Measurements from ENCODE around the gene CACNA2D4.

CACNA2D4 gene

GRCh38 chr12:1767407-1768090, 150.9 kb downstream of the CACNA2D4 start:
- no peak overlapping the region for H3K4me3 ChIP-seq (ENCODE audit: low read depth, low read length)
- no peak for DNase-seq (ENCODE audit: low read depth)
- in situ Hi-C loops (cut with HindIII; ENCODE audit: low sequenced_read_pairs) = no loop called here
- no peak for TF ChIP-seq CTCF (IDR thresholded peaks at IDR 0.05; ENCODE audit: low read depth, low read length, missing control alignments)

GRCh38 chr12:1766110-1766509, 152.3 kb downstream of the CACNA2D4 start:
- TF ChIP-seq CTCF (IDR thresholded peaks at IDR 0.05; ENCODE audit: low read depth, low read length, missing control alignments) = no peak
- DNase-seq (ENCODE audit: low read depth) = no peak
- in situ Hi-C loops (cut with HindIII; ENCODE audit: low sequenced_read_pairs) = no loop called here
- H3K4me3 ChIP-seq (ENCODE audit: low read depth, low read length) = no peak overlapping the region

GRCh38 chr12:1763153-1763552, 155.3 kb downstream of the CACNA2D4 start:
- no peak for TF ChIP-seq CTCF (IDR thresholded peaks at IDR 0.05; ENCODE audit: low read depth, low read length, missing control alignments)
- no peak overlapping the region for H3K4me3 ChIP-seq (ENCODE audit: low read depth, low read length)
- DNase-seq (ENCODE audit: low read depth) = no peak
- in situ Hi-C loops (cut with HindIII; ENCODE audit: low sequenced_read_pairs) = no loop called here

GRCh38 chr12:1761857-1762256, 156.6 kb downstream of the CACNA2D4 start:
- no peak for DNase-seq (ENCODE audit: low read depth)
- H3K4me3 ChIP-seq (ENCODE audit: low read depth, low read length) = no peak overlapping the region
- in situ Hi-C loops (cut with HindIII; ENCODE audit: low sequenced_read_pairs) = no loop called here
- TF ChIP-seq CTCF (IDR thresholded peaks at IDR 0.05; ENCODE audit: low read depth, low read length, missing control alignments) = no peak

GRCh38 chr12:1760566-1761382, 157.7 kb downstream of the CACNA2D4 start:
- no peak for DNase-seq (ENCODE audit: low read depth)
- in situ Hi-C loops (cut with HindIII; ENCODE audit: low sequenced_read_pairs) = no loop called here
- H3K4me3 ChIP-seq (ENCODE audit: low read depth, low read length) = no peak overlapping the region
- no peak for TF ChIP-seq CTCF (IDR thresholded peaks at IDR 0.05; ENCODE audit: low read depth, low read length, missing control alignments)

GRCh38 chr12:1758887-1759286, 159.6 kb downstream of the CACNA2D4 start:
- no peak overlapping the region for H3K4me3 ChIP-seq (ENCODE audit: low read depth, low read length)
- TF ChIP-seq CTCF (IDR thresholded peaks at IDR 0.05; ENCODE audit: low read depth, low read length, missing control alignments) = no peak
- in situ Hi-C loops (cut with HindIII; ENCODE audit: low sequenced_read_pairs) = no loop called here
- no peak for DNase-seq (ENCODE audit: low read depth)

Data from astrocyte of the cerebellum (primary cell).